Measurements from ENCODE around the gene AGPS. TPM values are rescaled to one million over a fixed set of nuclear protein-coding genes. Genes with fewer than 3 reads are reported as not detected.

The AGPS gene
- polyA plus RNA-seq, 2 of the 4 experiments (the other 2 are of a cell fraction): 49.8 to 62.1 TPM

DNA sequence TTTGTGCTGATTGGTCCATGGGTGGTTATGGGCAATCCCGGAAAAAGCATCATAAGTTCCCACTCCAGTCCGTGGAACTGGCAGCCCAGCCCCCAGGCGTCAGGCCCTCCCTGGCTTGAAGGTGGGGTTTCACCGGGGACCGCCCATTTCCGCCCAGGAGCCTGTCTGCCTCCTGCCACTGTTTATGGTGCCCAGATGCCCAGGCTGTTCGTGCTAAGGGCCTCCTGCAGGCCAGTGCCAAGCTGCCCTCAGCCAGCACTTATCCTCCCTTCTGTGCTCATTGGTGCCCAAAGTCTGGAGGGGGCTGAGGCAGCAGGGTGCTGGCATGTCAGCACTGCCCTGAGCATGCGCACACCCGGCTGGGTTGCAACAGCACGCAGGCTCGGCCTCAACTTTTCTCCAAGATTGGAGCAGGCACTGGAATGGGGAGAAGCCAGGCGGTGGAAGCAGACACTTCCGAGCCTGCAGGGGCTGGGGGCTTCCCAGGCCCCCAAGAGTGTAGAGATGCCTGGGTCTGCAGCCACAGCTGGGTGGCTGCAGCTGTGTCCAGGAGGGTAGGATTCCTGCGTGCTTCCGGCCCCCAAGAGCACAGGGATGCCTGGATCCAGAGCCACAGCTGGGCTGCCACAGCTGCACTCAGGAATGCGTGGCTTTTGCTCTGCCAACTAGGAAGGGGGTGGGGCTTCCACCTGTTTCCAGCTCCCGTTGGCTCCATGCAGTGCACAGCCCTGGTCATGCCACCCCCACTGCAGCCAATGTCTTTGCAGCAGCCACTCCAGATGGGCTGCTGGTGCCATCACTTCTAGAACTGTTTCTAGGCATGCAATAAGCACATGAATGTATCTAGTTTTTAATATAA is 74.0 kb downstream of the AGPS start:
- Histone ChIP-seq H3K27ac (no peak overlapping the region), H3K4me1 (0 out of 3 replicates have a peak, but pooled peaks cover 4% of the 10 kb centered on the region), H3K4me2 (no peak overlapping the region), H3K9me3 (no peaks in the 10 kb centered on the region; the same call in 2 of the 3 replicates), H3K4me3 (no peak overlapping the region)
- FAIRE-seq (no peak), DNase-seq (ENCODE audit: low read depth in 1 of 2, low spot score in 1 of 2) (no peak), ATAC-seq (peak; percentile 52 to 68; a peak in 4 of 6 replicates)
- 89% methylated on average over 17 of the region's 17 CpGs for WGBS (ENCODE audit: missing lambda C conversion rate)
- CTCF ChIA-PET: interaction anchor here (1.4 kb wide), 1 partner anchor 23 kb away, joined by 10 read pairs; no protein-coding TSS in a partner anchor
- POLR2A ChIA-PET: no interaction called here
- TF ChIP-seq NFE2L2 (conservative IDR thresholded peaks at IDR 0.05; ENCODE audit: low read length) (no peak), JUNB (IDR thresholded peaks at IDR 0.05) (no peak), EP300 (IDR thresholded peaks at IDR 0.05) (no peak), KDM1A (IDR thresholded peaks at IDR 0.05; ENCODE audit: low read depth) (no peak), BHLHE40 (IDR thresholded peaks at IDR 0.05; ENCODE audit: low read depth, low read length) (no peak), EHF (CRISPR knock-in tag; IDR thresholded peaks at IDR 0.05) (no peak), JUN (IDR thresholded peaks at IDR 0.05) (no peak), RNF2 (IDR thresholded peaks at IDR 0.05; ENCODE audit: borderline replicate concordance, low read depth) (no peak), RFX5 (IDR thresholded peaks at IDR 0.05) (no peak), CEBPB (IDR thresholded peaks at IDR 0.05) (no peak), SMC3 (IDR thresholded peaks at IDR 0.05) (no peak), MYC (IDR thresholded peaks at IDR 0.05; ENCODE audit: borderline replicate concordance, low read length) (no peak), ZSCAN20 (CRISPR knock-in tag; IDR thresholded peaks at IDR 0.05) (no peak), HDAC2 (IDR thresholded peaks at IDR 0.05) (no peak)
- TF ChIP-seq, protein P1, sequence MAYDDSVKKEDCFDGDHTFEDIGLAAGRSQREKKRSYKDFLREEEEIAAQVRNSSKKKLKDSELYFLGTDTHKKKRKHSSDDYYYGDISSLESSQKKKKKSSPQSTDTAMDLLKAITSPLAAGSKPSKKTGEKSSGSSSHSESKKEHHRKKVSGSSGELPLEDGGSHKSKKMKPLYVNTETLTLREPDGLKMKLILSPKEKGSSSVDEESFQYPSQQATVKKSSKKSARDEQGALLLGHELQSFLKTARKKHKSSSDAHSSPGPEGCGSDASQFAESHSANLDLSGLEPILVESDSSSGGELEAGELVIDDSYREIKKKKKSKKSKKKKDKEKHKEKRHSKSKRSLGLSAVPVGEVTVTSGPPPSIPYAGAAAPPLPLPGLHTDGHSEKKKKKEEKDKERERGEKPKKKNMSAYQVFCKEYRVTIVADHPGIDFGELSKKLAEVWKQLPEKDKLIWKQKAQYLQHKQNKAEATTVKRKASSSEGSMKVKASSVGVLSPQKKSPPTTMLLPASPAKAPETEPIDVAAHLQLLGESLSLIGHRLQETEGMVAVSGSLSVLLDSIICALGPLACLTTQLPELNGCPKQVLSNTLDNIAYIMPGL (CRISPR knock-in tag; IDR thresholded peaks at IDR 0.05; ENCODE audit: borderline replicate concordance): no peak
- TF ChIP-seq, protein P2, sequence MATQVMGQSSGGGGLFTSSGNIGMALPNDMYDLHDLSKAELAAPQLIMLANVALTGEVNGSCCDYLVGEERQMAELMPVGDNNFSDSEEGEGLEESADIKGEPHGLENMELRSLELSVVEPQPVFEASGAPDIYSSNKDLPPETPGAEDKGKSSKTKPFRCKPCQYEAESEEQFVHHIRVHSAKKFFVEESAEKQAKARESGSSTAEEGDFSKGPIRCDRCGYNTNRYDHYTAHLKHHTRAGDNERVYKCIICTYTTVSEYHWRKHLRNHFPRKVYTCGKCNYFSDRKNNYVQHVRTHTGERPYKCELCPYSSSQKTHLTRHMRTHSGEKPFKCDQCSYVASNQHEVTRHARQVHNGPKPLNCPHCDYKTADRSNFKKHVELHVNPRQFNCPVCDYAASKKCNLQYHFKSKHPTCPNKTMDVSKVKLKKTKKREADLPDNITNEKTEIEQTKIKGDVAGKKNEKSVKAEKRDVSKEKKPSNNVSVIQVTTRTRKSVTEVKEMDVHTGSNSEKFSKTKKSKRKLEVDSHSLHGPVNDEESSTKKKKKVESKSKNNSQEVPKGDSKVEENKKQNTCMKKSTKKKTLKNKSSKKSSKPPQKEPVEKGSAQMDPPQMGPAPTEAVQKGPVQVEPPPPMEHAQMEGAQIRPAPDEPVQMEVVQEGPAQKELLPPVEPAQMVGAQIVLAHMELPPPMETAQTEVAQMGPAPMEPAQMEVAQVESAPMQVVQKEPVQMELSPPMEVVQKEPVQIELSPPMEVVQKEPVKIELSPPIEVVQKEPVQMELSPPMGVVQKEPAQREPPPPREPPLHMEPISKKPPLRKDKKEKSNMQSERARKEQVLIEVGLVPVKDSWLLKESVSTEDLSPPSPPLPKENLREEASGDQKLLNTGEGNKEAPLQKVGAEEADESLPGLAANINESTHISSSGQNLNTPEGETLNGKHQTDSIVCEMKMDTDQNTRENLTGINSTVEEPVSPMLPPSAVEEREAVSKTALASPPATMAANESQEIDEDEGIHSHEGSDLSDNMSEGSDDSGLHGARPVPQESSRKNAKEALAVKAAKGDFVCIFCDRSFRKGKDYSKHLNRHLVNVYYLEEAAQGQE (IDR thresholded peaks at IDR 0.05): no peak

DNA sequence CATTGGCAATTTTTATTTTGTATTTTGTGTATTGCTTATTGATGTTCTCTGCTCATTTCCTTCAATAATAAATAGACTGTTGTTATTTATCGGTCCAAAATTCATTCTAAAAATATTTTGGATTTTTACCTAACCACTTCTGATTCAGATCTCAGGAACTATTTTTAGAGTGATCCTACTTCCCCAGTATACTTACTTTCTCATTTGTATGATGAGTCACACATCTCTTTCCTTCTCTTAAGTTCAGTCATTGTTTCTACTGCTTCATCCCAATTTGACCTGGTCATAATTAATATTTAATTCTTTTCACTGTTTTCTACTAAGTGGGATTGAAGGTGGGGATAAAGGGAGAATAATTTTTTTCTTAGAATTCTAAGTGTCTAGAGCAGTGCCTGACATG is 75.1 kb downstream of the AGPS start:
- Histone ChIP-seq H3K4me2 (no peak overlapping the region), H3K4me1 (0 out of 3 replicates have a peak, but pooled peaks cover 4% of the 10 kb centered on the region), H3K4me3 (no peak overlapping the region), H3K27ac (no peak overlapping the region), H3K9me3 (peaks cover 9% of the 10 kb centered on the region; the same call in 1 of the 3 replicates)
- ChIA-PET CTCF (no interaction called here), POLR2A (no interaction called here)
- ATAC-seq (no peak), DNase-seq (ENCODE audit: low read depth in 1 of 2, low spot score in 1 of 2) (no peak), FAIRE-seq (no peak)
- 81% methylated on average over 1 of the region's 1 CpG for WGBS (ENCODE audit: missing lambda C conversion rate)
- no peak for TF ChIP-seq RCOR1 (IDR thresholded peaks at IDR 0.05; ENCODE audit: low read depth, low read length)
- no peak for TF ChIP-seq CBX8 (IDR thresholded peaks at IDR 0.05)
- TF ChIP-seq ZFP36 (IDR thresholded peaks at IDR 0.05; ENCODE audit: borderline replicate concordance, partially characterized antibody): no peak
- TF ChIP-seq, protein P3, sequence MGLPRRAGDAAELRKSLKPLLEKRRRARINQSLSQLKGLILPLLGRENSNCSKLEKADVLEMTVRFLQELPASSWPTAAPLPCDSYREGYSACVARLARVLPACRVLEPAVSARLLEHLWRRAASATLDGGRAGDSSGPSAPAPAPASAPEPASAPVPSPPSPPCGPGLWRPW (IDR thresholded peaks at IDR 0.05): no peak
- no peak for TF ChIP-seq FOSL2 (IDR thresholded peaks at IDR 0.05)
- no peak for TF ChIP-seq FOSL2 (CRISPR knock-in tag; IDR thresholded peaks at IDR 0.05)
- TF ChIP-seq POLR2AphosphoS2 (conservative IDR thresholded peaks at IDR 0.05; ENCODE audit: low read length): no peak
- no peak for TF ChIP-seq CHD2 (IDR thresholded peaks at IDR 0.05; ENCODE audit: low read length, partially characterized antibody)
- no peak for TF ChIP-seq PHF8 (IDR thresholded peaks at IDR 0.05; ENCODE audit: borderline replicate concordance, low read depth)
- TF ChIP-seq MAFK (IDR thresholded peaks at IDR 0.05; ENCODE audit: partially characterized antibody): no peak
- TF ChIP-seq, protein P4, sequence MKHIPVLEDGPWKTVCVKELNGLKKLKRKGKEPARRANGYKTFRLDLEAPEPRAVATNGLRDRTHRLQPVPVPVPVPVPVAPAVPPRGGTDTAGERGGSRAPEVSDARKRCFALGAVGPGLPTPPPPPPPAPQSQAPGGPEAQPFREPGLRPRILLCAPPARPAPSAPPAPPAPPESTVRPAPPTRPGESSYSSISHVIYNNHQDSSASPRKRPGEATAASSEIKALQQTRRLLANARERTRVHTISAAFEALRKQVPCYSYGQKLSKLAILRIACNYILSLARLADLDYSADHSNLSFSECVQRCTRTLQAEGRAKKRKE (CRISPR knock-in tag; IDR thresholded peaks at IDR 0.05; ENCODE audit: low read depth): no peak
- no peak for TF ChIP-seq CBX2 (IDR thresholded peaks at IDR 0.05; ENCODE audit: borderline replicate concordance, low read depth)
- TF ChIP-seq, protein P5, sequence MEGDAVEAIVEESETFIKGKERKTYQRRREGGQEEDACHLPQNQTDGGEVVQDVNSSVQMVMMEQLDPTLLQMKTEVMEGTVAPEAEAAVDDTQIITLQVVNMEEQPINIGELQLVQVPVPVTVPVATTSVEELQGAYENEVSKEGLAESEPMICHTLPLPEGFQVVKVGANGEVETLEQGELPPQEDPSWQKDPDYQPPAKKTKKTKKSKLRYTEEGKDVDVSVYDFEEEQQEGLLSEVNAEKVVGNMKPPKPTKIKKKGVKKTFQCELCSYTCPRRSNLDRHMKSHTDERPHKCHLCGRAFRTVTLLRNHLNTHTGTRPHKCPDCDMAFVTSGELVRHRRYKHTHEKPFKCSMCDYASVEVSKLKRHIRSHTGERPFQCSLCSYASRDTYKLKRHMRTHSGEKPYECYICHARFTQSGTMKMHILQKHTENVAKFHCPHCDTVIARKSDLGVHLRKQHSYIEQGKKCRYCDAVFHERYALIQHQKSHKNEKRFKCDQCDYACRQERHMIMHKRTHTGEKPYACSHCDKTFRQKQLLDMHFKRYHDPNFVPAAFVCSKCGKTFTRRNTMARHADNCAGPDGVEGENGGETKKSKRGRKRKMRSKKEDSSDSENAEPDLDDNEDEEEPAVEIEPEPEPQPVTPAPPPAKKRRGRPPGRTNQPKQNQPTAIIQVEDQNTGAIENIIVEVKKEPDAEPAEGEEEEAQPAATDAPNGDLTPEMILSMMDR (IDR thresholded peaks at IDR 0.05): no peak
- TF ChIP-seq, protein P6, sequence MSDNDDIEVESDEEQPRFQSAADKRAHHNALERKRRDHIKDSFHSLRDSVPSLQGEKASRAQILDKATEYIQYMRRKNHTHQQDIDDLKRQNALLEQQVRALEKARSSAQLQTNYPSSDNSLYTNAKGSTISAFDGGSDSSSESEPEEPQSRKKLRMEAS (IDR thresholded peaks at IDR 0.05): no peak
